Activated CD4-positive, alpha-beta T cell treated with anti-CD3 and anti-CD28 coated beads, Interleukin-2, Interleukin-4, amounts not matched to agents 100 ng/mL and 50 ng/mL, durations not matched to agents 16 hours and 8 hours (primary cell): ENCODE data around the gene SFR1.
"Not testable (repeated sequence)": the region's sequence is repeated elsewhere in the genome, so short reads cannot be mapped to it uniquely, and the experiment has no call there.

Experiments
- DNase-seq: peaks from one replicate; pipeline ENCODE4 v3.0.0-alpha.2; 2020; ENCODE audit warnings: low spot score

SFR1 gene

GRCh38 chr10:104109908-104110662 is 11.9 kb upstream of the SFR1 start:
- peak; percentile 23 for DNase-seq

GRCh38 chr10:104113376-104113956 is 8.5 kb upstream of the SFR1 start:
- no peak for DNase-seq

- no peak for DNase-seq
These were observed 4.1 kb upstream of the SFR1 start for GRCh38 chr10:104117839-104118323.

GRCh38 chr10:104119996-104120395 is 2.0 kb upstream of the SFR1 start:
- DNase-seq: no peak

GRCh38 chr10:104120512-104120902 is 1.5 kb upstream of the SFR1 start:
- DNase-seq: no peak

- DNase-seq: peak; percentile 86
These were observed 977 bp upstream of the SFR1 start for GRCh38 chr10:104120903-104121484.

- peak; percentile 17 for DNase-seq
These were observed 495 bp downstream of the SFR1 start for GRCh38 chr10:104122225-104123107.

GRCh38 chr10:104123397-104123796 is 1.4 kb downstream of the SFR1 start:
- no peak for DNase-seq

- DNase-seq: peak; percentile 16
These were observed 5.4 kb downstream of the SFR1 start for GRCh38 chr10:104127411-104127810.

GRCh38 chr10:104128214-104128613 is 6.2 kb downstream of the SFR1 start:
- DNase-seq: no peak

- DNase-seq: no peak
These were observed 8.1 kb downstream of the SFR1 start for GRCh38 chr10:104130041-104130440.

GRCh38 chr10:104138131-104138530 is 16.2 kb downstream of the SFR1 start:
- no peak for DNase-seq

- DNase-seq: no peak
These were observed 17.2 kb downstream of the SFR1 start for GRCh38 chr10:104139221-104139620.

GRCh38 chr10:104142081-104142480 is 20.1 kb downstream of the SFR1 start:
- DNase-seq: no peak

- DNase-seq: no peak
These were observed 21.9 kb downstream of the SFR1 start for GRCh38 chr10:104143829-104144228.

- DNase-seq: no peak
These were observed 23.0 kb downstream of the SFR1 start for GRCh38 chr10:104144931-104145330.

GRCh38 chr10:104146882-104147281 is 24.9 kb downstream of the SFR1 start:
- no peak for DNase-seq

GRCh38 chr10:104150139-104150538 is 28.2 kb downstream of the SFR1 start:
- no peak for DNase-seq

GRCh38 chr10:104151737-104152136 is 29.8 kb downstream of the SFR1 start:
- DNase-seq: no peak

- DNase-seq: no peak
These were observed 33.6 kb downstream of the SFR1 start for GRCh38 chr10:104155591-104155990.

GRCh38 chr10:104170610-104171254 is 48.8 kb downstream of the SFR1 start:
- no peak for DNase-seq

GRCh38 chr10:104174136-104174535 is 52.2 kb downstream of the SFR1 start:
- DNase-seq: not testable (repeated sequence)
